HepG2 (cell line): ENCODE results near the gene SAMD10. TPM values are rescaled to one million over a fixed set of nuclear protein-coding genes. Genes with fewer than 3 reads are reported as not detected.

ENCODE experiments used
- AFF4 ChIP-seq: sonication (generic); formaldehyde crosslinking; IDR thresholded peaks from 2 replicates; pipeline ENCODE4 v1.4.0; 2020; ENCODE audit warnings: missing genetic modification reagents
- ATF4 ChIP-seq, 2 experiments: fragments of 450-650 bp in 1 of 2; sonication (generic) in 1 of 2; formaldehyde crosslinking; IDR thresholded peaks; 2 replicates each; pipeline versions ENCODE4 v1.5.0 to v1.8.0; 2020 to 2022; ENCODE audit warnings: mild to moderate bottlenecking in 1 of 2, missing genetic modification reagents in 1 of 2
- ATF7 ChIP-seq, 2 experiments: fragments of 450-650 bp in 1 of 2; sonication (generic) in 1 of 2; formaldehyde crosslinking in 1 of 2; IDR thresholded peaks; 2 replicates each; pipeline versions ENCODE4 v1.4.0 to v1.6.1; 2016 to 2020; ENCODE audit warnings: antibody characterized with exemption in 1 of 2, mild to moderate bottlenecking in 1 of 2, missing genetic modification reagents in 1 of 2
- CAMTA2 ChIP-seq: sonication (generic); formaldehyde crosslinking; IDR thresholded peaks from 2 replicates; pipeline ENCODE4 v1.4.0; 2020; ENCODE audit warnings: mild to moderate bottlenecking, missing genetic modification reagents, borderline replicate concordance
- HNRNPLL ChIP-seq: fragments of 200-400 bp; formaldehyde crosslinking; IDR thresholded peaks from 2 replicates; pipeline ENCODE4 v1.6.1; 2017; ENCODE audit warnings: mild to moderate bottlenecking, low read depth, low read length; ENCODE audit not compliant: poor library complexity, severe bottlenecking
- HOXD1 ChIP-seq: sonication (generic); formaldehyde crosslinking; IDR thresholded peaks from 2 replicates; pipeline ENCODE4 v1.5.0; 2020; ENCODE audit warnings: missing genetic modification reagents
- MLLT10 ChIP-seq: sonication (generic); formaldehyde crosslinking; IDR thresholded peaks from 2 replicates; pipeline ENCODE4 v1.4.0; 2020; ENCODE audit warnings: missing genetic modification reagents
- NR1H2 ChIP-seq: sonication (generic); formaldehyde crosslinking; IDR thresholded peaks from 2 replicates; pipeline ENCODE4 v1.8.1; 2022; ENCODE audit warnings: low read depth, missing genetic modification reagents, borderline replicate concordance
- NRL ChIP-seq: sonication (generic); formaldehyde crosslinking; IDR thresholded peaks from 2 replicates; pipeline ENCODE4 v1.5.0; 2020; ENCODE audit warnings: missing genetic modification reagents, mild to moderate bottlenecking, moderate library complexity, borderline replicate concordance
- PBX3 ChIP-seq: sonication (generic); formaldehyde crosslinking; IDR thresholded peaks from 2 replicates; pipeline ENCODE4 v1.8.1; 2023; ENCODE audit warnings: missing genetic modification reagents, inconsistent platforms, borderline replicate concordance
- POGZ ChIP-seq: sonication (generic); formaldehyde crosslinking; IDR thresholded peaks from 2 replicates; pipeline ENCODE4 v1.4.0; 2020; ENCODE audit warnings: mild to moderate bottlenecking, missing genetic modification reagents
- RBM39 ChIP-seq: fragments of 200-400 bp; formaldehyde crosslinking; IDR thresholded peaks from one replicate; pipeline ENCODE4 v1.6.1; 2018; ENCODE audit warnings: antibody characterized with exemption, mild to moderate bottlenecking, low read depth, low read length; ENCODE audit not compliant: poor library complexity, severe bottlenecking
- REXO4 ChIP-seq: sonication (generic); formaldehyde crosslinking; IDR thresholded peaks from 2 replicates; pipeline ENCODE4 v1.8.0; 2022; ENCODE audit warnings: missing genetic modification reagents, mild to moderate bottlenecking, borderline replicate concordance
- SIN3A ChIP-seq: IDR thresholded peaks from 2 replicates; pipeline ENCODE4 v1.6.1; 2011; ENCODE audit warnings: low read depth, mild to moderate bottlenecking, control low read depth, low read length, borderline replicate concordance
- SNAI1 ChIP-seq: sonication (generic); formaldehyde crosslinking; IDR thresholded peaks from 2 replicates; pipeline ENCODE4 v1.5.0; 2020; ENCODE audit warnings: mild to moderate bottlenecking, missing genetic modification reagents, borderline replicate concordance
- SYNCRIP ChIP-seq: fragments of 200-400 bp; formaldehyde crosslinking; IDR thresholded peaks from 2 replicates; pipeline ENCODE4 v1.6.1; 2018; ENCODE audit warnings: mild to moderate bottlenecking, low read depth, low read length; ENCODE audit not compliant: insufficient read depth
- THYN1 ChIP-seq: sonication (generic); formaldehyde crosslinking; IDR thresholded peaks from 2 replicates; pipeline ENCODE4 v1.8.1; 2023; ENCODE audit warnings: low read depth, mild to moderate bottlenecking, moderate library complexity, missing genetic modification reagents, borderline replicate concordance
- ZBTB44 ChIP-seq: sonication (generic); formaldehyde crosslinking; IDR thresholded peaks from 2 replicates; pipeline ENCODE4 v1.4.0; 2020; ENCODE audit warnings: missing genetic modification reagents
- ZNF10 ChIP-seq: sonication (generic); formaldehyde crosslinking; IDR thresholded peaks from 2 replicates; pipeline ENCODE4 v1.4.0; 2020; ENCODE audit warnings: mild to moderate bottlenecking, low read depth, missing genetic modification reagents, borderline replicate concordance
- ZNF329 ChIP-seq: sonication (generic); formaldehyde crosslinking; IDR thresholded peaks from 2 replicates; pipeline ENCODE4 v1.9.0; 2021; ENCODE audit warnings: low read depth, mild to moderate bottlenecking, missing genetic modification reagents
- ZNF335 ChIP-seq: sonication (generic); formaldehyde crosslinking; IDR thresholded peaks from 2 replicates; pipeline ENCODE4 v1.4.0; 2020; ENCODE audit warnings: missing genetic modification reagents
- polyA plus RNA-seq, 8 experiments: library from polyadenylated mRNA; depleted of rRNA in 3 of 8; stranded (reverse) in 7 of 8; unstranded in 1 of 8; fragments of >200 nt; fragmentation: Illumina TruSeq in 4 of 8; extraction: Trizol in 4 of 8; gene quantifications; 2 replicates each; pipeline versions ENCODE4 v1.2.1 to v1.2.3, GENCODE V29; 2011 to 2016; ENCODE audit warnings: low read depth in 4 of 8, missing spikeins in 1 of 8, mixed read lengths in 1 of 8; ENCODE audit not compliant: insufficient read depth in 1 of 8
- total RNA-seq, 5 experiments: library from RNA; depleted of rRNA; stranded (reverse); fragments of >200 nt; fragmentation: Illumina TruSeq; extraction: Trizol; gene quantifications; 2 replicates each; pipeline ENCODE4 v1.2.3, GENCODE V29; 2016; ENCODE audit warnings: low read depth in 1 of 5

The SAMD10 gene
- total and polyA plus RNA-seq, 2 of the 13 experiments (the other 11 are each of a cell fraction or from before 2014, with no cell fraction given), result 6.1 to 11.0 TPM

- TF ChIP-seq HOXD1 (CRISPR knock-in tag) (no peak), ATF4 (CRISPR knock-in tag; IDR thresholded peaks at IDR 0.05) (peak in 1 of 2 experiments; percentile 39; a peak in 1 of 4 replicates), NR1H2 (CRISPR knock-in tag) (no peak), SIN3A (peak; percentile 82; the same call in 1 of the 2 replicates), PBX3 (no peak), SYNCRIP (no peak), SNAI1 (CRISPR knock-in tag) (peak; percentile 88), AFF4 (no peak; the same call in 1 of the 2 replicates), RBM39 (peak; percentile 93), ZBTB44 (CRISPR knock-in tag) (peak; percentile 90; the same call in 1 of the 2 replicates), ZNF335 (CRISPR knock-in tag) (no peak), ATF7 (IDR thresholded peaks at IDR 0.05) (no peak), ATF7 (CRISPR knock-in tag; IDR thresholded peaks at IDR 0.05) (no peak), NRL (CRISPR knock-in tag) (peak; percentile 88), THYN1 (CRISPR knock-in tag) (no peak), ZNF10 (CRISPR knock-in tag) (no peak), POGZ (CRISPR knock-in tag) (no peak), ZNF329 (CRISPR knock-in tag) (no peak), CAMTA2 (CRISPR knock-in tag) (no peak), REXO4 (no peak), HNRNPLL (peak; percentile 69), MLLT10 (CRISPR knock-in tag) (no peak)
Measured at GRCh38 chr20:63957004-63957689, 22.3 kb downstream of the SAMD10 start (continued).
